Ishikawa (cell line): ENCODE measurements around the gene HMGB1.

Experiments
- CEBPB ChIP-seq: IDR thresholded peaks from 2 replicates; pipeline ENCODE4 v1.6.1; 2012
- EGR1 ChIP-seq: IDR thresholded peaks from 2 replicates; pipeline ENCODE4 v1.6.1; 2012
- EP300 ChIP-seq: IDR thresholded peaks from 2 replicates; pipeline ENCODE4 v1.6.1; 2012; ENCODE audit warnings: borderline replicate concordance
- MAX ChIP-seq: IDR thresholded peaks from 2 replicates; pipeline ENCODE4 v1.6.1; 2012
- NFIC ChIP-seq: IDR thresholded peaks from 2 replicates; pipeline ENCODE4 v1.6.1; 2012
- RAD21 ChIP-seq: IDR thresholded peaks from 2 replicates; pipeline ENCODE4 v1.6.1; 2012; ENCODE audit warnings: low read depth
- REST ChIP-seq: IDR thresholded peaks from 2 replicates; pipeline ENCODE4 v1.6.1; 2012; ENCODE audit warnings: low read depth, mild to moderate bottlenecking
- TEAD4 ChIP-seq: IDR thresholded peaks from 2 replicates; pipeline ENCODE4 v1.6.1; 2012
- USF1 ChIP-seq: IDR thresholded peaks from 2 replicates; pipeline ENCODE4 v1.6.1; 2012

- TF ChIP-seq NFIC (no peak), RAD21 (no peak), EP300 (no peak), TEAD4 (no peak), USF1 (no peak), REST (no peak), CEBPB (no peak), MAX (no peak), EGR1 (no peak)
These were observed 11.8 kb upstream of the HMGB1 start for GRCh38 chr13:30477346-30478195.
